ENCODE results near the gene MYL6B.

- TF ChIP-seq, protein P1, sequence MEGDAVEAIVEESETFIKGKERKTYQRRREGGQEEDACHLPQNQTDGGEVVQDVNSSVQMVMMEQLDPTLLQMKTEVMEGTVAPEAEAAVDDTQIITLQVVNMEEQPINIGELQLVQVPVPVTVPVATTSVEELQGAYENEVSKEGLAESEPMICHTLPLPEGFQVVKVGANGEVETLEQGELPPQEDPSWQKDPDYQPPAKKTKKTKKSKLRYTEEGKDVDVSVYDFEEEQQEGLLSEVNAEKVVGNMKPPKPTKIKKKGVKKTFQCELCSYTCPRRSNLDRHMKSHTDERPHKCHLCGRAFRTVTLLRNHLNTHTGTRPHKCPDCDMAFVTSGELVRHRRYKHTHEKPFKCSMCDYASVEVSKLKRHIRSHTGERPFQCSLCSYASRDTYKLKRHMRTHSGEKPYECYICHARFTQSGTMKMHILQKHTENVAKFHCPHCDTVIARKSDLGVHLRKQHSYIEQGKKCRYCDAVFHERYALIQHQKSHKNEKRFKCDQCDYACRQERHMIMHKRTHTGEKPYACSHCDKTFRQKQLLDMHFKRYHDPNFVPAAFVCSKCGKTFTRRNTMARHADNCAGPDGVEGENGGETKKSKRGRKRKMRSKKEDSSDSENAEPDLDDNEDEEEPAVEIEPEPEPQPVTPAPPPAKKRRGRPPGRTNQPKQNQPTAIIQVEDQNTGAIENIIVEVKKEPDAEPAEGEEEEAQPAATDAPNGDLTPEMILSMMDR (IDR thresholded peaks at IDR 0.05; ENCODE audit: low read depth, low read length) = no peak
- TF ChIP-seq POLR2A (IDR thresholded peaks at IDR 0.05; ENCODE audit: extremely low read depth, insufficient read length) (peak; percentile 99), MAX (IDR thresholded peaks at IDR 0.05; ENCODE audit: low read depth, low read length) (peak; percentile 58; the same call in 1 of the 2 replicates), MYC (IDR thresholded peaks at IDR 0.05; ENCODE audit: low read depth, low read length) (peak; percentile 92)
Observed at GRCh38 chr12:56116267-56117081, 35.9 kb upstream of the MYL6B start, which contains the start of gene RPL41.

Measured in NB4 (cell line).